Upper lobe of left lung (tissue), 4 donors: ENCODE results near the gene TMEM232.

Experiments used
- CTCF ChIP-seq, 6 experiments: fragments of 450-650 bp in 4 of 6; fragments of 200-600 bp in 2 of 6; sonication (generic) in 2 of 6; IDR thresholded peaks; one replicate each; pipeline ENCODE4 v1.5.1; 2016 to 2019; ENCODE audit warnings: antibody characterized with exemption in 6 of 6
- POLR2A ChIP-seq, 4 donors: fragments of 450-650 bp; IDR thresholded peaks; one replicate each; pipeline ENCODE4 v1.5.1; 2016 to 2017; ENCODE audit warnings: antibody characterized with exemption in 4 of 4, mild to moderate bottlenecking in 2 of 4

GRCh38 chr5:110377943-110378342, 348.5 kb downstream of the TMEM232 start:
- TF ChIP-seq POLR2A (IDR thresholded peaks at IDR 0.05), result no peak
- TF ChIP-seq CTCF (IDR thresholded peaks at IDR 0.05), result no peak
